Jurkat, Clone E6-1 (cell line): ENCODE data around the gene TMEM117.

Experiments
- DNase-seq: peaks from one replicate; pipeline ENCODE4 v3.0.0-alpha.2; 2011; ENCODE audit warnings: low read depth, low spot score
- H3K4me3 ChIP-seq: 2 replicates; pipeline ENCODE4 v1.5.1; 2011; ENCODE audit warnings: mild to moderate bottlenecking, low read length, control low read depth, moderate library complexity

TMEM117 gene

DNA sequence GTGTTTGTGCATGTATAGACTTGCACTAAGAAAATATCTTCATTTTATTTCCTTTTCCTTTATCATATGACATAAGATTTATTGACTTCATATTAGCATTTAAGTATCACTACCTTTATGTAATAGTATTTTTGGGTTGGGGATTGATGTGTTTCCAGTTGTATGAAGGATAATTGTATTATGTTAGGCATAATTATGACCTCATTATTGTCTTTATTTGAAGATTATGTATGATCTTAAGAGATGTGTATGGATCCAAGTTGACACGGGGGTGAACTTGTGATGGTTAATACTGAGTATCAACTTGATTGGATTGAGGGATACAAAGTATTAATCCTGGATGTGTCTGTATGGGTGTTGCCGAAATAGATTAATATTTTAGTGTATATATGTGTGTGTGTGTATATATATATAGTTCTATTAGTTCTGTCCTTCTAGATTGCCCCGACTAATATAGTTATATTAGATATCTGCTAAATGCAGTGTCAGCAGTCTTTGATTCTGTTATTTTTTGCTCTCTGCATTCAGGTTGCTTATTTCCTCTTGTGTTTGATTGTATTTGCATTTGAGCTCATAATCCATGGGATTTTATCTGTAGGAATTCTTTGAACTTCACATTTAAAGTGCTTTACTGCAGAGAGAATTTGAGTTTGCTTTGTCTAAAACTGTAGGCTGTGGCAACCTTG lies 211.0 kb downstream of the TMEM117 start:
- no peak for DNase-seq
- H3K4me3 ChIP-seq = no peak overlapping the region

DNA sequence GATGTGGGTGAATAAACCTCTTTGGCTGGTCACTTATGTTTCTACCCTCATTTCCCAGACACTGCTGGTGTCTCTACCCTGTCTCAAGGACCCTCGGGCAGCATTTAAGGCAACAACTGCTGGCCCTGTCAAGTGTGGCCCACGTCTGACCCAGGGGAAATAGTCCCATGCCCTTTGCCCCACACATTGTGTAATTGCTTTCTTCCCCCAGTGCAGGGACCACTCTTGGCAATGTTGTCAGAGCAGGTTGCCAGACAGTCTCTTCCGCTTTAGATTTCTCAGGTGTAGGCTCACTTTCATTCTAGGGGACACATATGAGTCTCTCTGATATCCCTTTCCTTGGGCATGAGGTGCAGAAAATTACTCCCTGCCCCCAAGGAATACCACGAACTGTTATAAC lies 216.7 kb downstream of the TMEM117 start:
- DNase-seq = no peak
- H3K4me3 ChIP-seq = no peak overlapping the region

DNA sequence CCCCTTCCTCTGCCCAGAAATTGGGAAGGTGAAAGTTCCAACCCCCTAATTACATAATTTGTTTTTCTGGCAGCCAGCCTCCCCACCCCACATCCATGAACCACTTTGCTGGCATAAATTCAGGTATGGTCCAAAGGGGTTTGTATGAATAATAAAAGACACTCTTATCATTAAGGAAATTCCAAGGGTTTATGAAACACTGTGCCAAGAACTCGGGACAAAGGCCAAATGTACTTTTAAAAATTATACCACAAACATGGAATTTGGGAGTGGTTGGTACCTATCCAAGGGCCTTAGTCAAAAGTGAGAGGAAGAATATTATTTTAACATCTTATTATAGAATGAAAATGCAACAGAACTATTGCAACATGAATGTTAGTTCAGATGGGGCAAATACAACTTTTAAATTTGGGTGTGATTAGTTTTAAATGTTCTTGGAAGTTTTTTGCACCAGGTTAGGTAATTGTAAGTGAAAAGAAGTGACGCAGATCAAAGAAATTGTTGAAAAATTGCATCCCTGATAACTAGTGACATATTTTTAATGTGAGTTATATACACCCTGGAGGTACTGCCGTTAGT lies 217.8 kb downstream of the TMEM117 start:
- no peak for DNase-seq
- no peak overlapping the region for H3K4me3 ChIP-seq

DNA sequence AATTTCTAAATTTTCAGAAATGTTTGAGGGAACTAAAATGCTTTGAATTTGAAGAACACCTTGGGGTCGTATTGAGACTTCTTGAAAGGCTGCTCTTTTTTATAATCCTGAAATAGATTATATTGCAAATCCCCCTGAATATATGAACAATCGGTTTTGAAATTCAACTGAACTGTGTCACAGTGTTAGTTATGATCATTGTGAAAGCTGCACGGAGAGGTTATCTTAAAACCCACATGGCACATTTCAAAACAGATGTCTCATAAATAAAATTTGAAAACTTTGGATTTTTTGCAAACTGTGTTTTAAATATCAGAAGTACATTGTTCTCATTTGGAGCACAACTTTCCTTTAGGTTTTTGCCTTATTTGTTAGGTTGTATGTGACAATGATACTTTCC lies 218.4 kb downstream of the TMEM117 start:
- DNase-seq = no peak
- H3K4me3 ChIP-seq = no peak overlapping the region

DNA sequence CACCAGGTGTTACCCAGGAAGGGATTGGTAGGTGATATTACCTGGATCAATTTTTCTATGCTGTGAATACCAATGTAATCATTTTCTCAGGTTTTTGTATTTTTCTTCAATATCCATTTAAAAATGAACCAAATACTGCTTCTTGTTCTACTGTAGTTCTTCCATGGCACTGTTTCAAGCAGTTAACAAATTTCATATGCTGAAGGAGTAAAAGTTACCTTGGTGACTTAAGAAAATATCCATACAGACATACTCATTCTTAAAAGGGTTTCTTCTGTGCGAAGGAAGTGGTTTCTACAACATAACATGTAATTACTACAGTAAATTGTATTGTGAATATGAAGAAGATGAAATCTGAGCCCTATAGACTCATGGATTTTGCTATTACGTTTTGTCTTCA lies 222.5 kb downstream of the TMEM117 start:
- DNase-seq = no peak
- H3K4me3 ChIP-seq = no peak overlapping the region

DNA sequence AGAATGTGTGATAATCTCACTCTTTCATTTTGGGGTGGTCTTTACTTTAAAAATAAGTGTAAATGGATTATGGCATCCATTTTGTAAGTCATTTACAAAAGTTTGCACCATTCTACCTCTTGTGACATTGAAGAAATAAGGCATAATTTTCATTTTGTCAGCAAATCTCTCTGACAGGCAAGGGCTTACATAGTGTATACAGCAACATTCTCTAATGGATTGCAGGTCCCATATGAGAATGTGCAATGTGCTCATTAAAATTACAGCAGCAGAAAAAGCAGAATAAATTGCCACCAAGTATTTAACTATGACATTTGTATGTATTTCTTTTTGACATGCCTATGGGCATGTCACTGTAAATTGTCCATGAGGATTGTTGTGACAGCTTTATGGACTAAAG lies 223.6 kb downstream of the TMEM117 start:
- H3K4me3 ChIP-seq = no peak overlapping the region
- DNase-seq = no peak

DNA sequence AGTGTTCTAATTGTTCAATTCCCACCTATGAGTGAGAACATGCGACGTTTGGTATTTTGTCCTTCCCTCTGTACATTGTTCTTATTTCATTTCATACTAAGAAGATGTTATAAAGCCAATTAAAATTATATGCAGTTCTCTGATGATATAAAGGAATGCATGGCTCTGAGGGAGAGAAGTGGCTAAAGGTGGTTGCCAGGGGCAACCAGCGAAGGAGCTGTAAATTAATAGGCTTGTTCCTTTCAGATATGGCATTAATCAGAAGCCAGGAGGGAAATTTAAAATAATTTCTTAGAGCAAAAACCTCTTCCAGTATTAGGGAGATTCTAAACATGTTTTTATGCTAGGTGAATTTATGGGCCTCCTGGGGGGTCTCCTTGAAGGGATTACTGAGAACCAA lies 227.8 kb downstream of the TMEM117 start:
- DNase-seq = no peak
- no peak overlapping the region for H3K4me3 ChIP-seq

DNA sequence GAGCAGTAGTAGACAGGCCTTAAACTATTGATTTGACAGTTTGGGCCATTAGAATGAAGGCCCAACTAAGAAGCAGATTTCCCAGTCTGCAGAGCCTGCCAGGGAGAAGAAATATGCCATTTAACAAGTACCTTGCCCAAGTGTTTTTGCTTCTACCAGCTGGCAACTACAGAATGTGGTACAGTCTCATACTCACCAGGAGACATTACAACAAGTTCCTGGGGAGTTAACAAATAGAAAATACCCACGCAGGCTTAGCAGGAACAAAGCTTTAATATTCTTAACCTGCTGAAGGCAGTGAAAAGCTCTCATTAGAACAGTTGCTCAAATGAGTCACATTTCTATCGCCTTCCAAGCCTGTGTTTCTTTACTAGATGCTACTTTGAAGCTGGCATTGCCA lies 241.0 kb downstream of the TMEM117 start:
- DNase-seq = no peak
- H3K4me3 ChIP-seq = no peak overlapping the region

DNA sequence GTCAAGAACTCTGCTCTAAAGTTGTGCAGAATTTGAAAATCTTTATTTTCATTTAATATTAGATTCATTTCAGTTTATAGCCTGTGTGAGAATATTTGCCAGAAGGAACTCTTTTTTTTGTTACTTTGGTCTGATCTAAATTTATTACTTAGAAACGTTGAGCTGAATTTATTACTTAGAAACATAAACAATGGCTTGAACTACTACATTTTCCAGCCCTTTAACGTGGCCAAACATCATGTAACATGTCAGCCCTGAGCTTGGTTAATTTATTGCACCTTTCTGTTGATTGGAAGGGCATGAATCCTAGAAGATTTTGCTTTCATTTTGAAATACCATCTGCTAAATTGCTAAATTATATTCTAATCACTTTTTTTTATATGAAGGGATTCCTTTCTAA lies 241.4 kb downstream of the TMEM117 start:
- DNase-seq = no peak
- no peak overlapping the region for H3K4me3 ChIP-seq

DNA sequence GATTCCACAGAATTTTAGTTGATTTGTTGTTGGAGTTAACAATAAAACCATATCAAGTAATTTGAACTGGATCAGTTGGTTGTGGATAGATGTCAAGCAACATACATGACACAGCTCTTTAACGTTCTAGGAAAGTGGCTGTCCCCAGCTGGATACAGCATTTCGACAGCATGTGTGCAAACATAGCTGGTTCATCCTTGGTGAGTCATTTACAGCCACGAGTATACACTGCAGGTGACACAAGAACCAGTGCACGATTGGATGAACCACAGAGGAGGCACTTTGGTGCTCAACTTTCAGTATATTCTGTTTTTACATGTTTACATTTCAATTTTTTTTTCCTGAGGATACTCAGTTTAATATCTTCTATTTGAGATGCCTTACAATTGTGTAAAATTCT lies 242.4 kb downstream of the TMEM117 start:
- no peak for DNase-seq

DNA sequence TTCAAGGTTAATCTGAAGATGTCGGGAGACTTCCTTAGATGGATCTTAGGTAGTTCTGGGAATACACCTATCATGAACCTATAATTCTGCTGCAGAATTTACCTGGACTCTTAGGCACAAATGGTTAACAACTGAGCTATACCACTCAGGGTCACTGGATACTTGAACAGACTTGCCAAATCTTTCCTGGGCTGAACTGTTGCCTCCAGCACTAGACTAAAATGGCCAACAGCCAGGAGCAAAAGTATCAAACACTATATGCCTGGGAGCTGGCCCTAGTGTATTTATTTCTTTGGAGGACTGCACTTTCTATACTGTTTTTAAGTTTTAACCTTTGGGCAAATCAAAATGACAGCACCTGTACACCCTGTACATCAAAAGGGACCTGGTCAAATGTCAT lies 252.8 kb downstream of the TMEM117 start:
- no peak overlapping the region for H3K4me3 ChIP-seq
- no peak for DNase-seq

More for the DNA sequence above, 242.4 kb downstream of the TMEM117 start:
- H3K4me3 ChIP-seq = no peak overlapping the region

DNA sequence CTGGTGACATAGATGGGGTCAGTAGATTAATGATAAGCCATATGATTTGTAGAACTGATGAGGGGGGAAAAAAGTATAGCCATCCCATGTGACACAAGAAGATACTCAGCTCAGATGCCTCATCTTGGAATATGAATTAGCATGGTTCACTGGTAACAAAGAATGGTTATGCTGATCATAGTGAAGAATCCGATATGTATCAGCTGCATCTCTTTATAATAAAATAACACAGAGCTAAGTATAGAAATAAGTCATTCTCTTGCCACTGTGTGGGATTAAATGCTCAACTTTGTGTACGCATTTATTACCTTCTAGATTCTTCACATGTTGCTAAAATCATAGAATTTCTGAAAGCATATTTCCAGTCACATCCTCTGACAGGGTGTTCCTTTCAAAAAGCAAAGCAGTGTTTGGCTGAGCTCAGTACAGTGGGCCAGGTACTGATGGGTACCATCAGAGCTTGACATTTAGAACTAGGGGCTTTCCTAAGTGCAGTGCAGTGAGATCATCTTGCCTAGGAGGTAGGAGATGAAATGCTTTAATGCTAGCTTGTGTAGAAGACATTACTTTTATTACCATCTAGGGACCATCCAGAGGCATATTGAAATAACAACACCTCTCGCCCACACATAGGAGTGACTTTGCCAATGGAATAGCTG lies 256.2 kb downstream of the TMEM117 start:
- H3K4me3 ChIP-seq = no peak overlapping the region
- DNase-seq = no peak

DNA sequence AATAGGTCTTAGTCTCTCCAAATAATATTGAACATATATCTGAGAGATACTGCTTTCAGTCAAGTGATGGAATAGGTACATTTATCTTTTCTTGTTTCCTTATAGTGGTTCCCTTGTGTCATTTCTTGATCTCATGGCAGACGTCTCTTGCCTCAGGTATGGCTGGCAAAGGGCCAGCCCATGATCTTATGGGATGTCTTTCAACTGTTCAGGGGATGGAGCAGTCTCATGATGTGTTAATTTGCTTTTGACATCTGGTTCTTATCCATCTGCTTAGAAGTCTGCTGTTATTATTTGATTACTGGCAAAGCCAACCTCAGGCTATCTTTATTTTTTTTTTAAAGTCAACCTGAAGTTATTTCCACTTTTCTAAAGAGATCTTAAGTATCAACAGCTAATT lies 262.9 kb downstream of the TMEM117 start:
- no peak for DNase-seq
- no peak overlapping the region for H3K4me3 ChIP-seq

DNA sequence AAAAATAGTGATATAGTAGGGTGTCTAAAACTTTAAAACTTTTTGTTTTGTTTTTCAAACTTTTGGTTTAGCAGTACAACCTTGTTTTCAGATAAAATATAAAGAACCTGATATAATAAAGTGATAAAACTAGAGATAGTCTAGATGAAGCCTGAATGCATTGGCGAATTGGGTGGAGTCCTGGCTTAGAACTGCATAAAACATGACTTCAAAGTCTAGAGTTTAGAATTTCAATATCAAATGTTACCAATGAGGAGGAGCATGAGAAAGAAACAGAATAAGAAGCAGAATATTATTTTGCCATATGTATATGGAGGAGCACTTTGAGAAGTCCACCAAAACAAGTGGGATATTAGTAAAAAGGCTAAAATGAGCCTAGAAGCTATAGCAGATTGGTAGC lies 263.6 kb downstream of the TMEM117 start:
- no peak for DNase-seq
- no peak overlapping the region for H3K4me3 ChIP-seq

DNA sequence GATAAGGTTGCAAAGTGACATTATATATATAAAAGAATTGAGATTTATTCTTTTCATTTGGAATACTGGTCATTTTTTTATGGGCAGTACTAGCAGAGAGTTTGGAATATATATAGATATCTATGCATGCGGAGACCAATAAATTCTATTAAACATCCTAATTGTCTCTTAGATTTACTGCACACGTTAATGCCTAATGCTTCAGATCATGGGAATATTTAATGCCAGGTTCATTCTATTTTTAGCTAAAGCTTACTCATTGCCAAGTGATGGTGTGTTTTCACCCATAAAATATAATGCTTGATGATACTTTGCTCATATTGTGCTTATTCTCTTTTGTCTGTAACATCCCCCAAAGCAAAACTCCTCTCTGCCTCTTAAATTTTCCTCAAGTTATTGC lies 264.4 kb downstream of the TMEM117 start:
- no peak for DNase-seq
- no peak overlapping the region for H3K4me3 ChIP-seq

DNA sequence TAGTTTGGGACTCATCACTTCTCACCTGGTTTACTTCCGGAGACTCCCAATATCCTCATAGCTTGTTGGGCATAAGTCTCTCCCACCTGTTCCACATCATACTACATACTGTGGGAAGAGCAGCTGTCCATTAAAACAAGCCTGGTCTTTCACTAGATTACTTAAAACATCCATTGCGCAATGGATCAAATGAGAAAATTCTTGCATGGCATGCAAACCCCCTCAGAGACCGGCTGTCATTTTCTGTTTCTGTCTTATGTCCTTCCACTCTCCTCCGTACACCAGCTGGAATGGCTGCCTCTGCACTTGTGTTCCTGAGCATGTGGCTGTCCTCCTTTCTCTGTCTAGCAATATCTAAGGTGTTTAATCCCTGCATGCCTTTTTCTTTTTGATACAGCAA lies 265.6 kb downstream of the TMEM117 start:
- no peak for DNase-seq
- no peak overlapping the region for H3K4me3 ChIP-seq

DNA sequence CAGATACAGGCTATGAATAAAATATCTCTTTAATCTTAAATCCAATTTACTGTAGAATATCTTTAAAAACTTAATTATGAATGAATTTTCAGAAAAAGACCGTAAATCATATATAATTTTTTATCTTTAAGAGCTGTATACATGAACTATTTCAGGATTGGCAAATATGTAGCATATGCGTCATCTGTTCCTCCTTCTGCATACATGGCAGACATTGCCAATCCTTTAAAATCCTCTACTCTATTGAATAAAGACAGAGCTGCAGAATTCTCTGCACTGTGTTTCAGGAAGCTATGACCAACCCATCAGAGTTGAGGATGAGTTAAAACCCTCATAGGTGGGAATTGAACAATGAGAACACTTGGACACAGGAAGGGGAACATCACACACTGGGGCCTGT lies 279.0 kb downstream of the TMEM117 start:
- H3K4me3 ChIP-seq = no peak overlapping the region
- no peak for DNase-seq

DNA sequence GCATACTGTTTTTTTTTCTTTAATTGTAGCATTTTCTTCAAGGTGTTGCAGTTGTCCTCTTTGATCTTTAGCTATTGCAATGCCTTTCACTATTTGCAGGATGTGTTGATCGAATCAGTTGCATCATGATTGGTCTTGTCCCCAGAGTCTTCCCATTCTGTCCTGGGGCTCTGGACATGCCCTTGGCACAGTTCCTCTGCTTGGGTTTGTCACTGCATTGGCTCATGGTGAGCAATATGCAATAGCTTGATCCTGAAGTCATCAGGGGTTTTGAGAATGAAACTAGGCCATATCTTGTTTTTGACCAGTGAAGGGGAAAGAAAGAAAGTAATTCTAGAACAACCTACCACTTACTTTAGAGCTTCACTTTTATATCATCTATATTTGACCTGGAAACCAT lies 281.5 kb downstream of the TMEM117 start:
- no peak overlapping the region for H3K4me3 ChIP-seq
- no peak for DNase-seq

DNA sequence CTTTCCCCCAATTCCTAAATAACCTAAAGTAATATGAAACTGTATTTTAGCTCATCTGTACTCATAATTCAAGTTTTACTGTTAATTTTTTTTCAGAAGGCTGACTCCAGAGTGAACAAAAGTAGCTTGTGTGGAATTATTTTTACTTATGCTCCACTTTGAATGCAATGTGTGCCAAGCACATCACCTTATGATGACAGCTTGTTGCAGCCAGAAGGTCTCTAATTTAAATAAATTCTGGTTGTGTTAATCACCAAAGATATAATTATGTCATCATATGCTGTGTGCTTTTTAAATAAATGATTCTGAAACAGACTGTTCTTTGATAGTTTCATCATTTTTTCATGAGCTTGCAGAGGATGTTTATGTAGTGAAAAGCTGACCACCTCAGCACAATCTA lies 283.1 kb downstream of the TMEM117 start:
- DNase-seq = no peak
- no peak overlapping the region for H3K4me3 ChIP-seq

DNA sequence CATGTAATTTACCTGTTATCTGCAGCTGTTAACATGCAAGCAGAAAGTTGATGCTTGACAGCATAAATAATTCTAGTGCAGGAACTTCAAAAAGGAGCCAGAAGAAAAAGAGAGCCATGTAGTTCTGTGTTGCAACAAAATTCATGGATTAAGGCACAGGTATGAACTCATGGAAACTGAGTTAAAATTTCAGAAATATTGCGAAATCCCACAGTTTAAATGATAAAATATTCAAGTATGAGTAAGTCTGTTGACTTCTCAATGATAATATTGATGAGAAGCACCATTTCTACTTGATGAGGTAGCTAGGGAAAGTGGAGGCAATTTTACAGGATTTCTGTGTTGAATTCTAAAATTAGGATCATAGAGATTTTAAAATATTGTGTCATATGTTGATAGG lies 290.9 kb downstream of the TMEM117 start:
- no peak overlapping the region for H3K4me3 ChIP-seq
- no peak for DNase-seq
